GM21723 (cell line): ENCODE measurements around the gene S100A12.

Source experiments
- ATAC-seq: cut with Tn5 transposase; IDR thresholded peaks from one replicate; pipeline ENCODE4 v1.9.1; 2021; ENCODE audit warnings: mild to moderate bottlenecking, moderate library complexity; ENCODE audit not compliant: unreplicated experiment

S100A12 gene

GRCh38 chr1:153370146-153370545, 5.3 kb downstream of the S100A12 start:
- no peak for ATAC-seq

- ATAC-seq = no peak
These were observed 6.9 kb downstream of the S100A12 start for GRCh38 chr1:153368495-153368894.

- ATAC-seq = no peak
These were observed 8.3 kb downstream of the S100A12 start for GRCh38 chr1:153367090-153367489.

- no peak for ATAC-seq
These were observed 9.2 kb downstream of the S100A12 start for GRCh38 chr1:153366261-153366660.

GRCh38 chr1:153365696-153366095, 9.7 kb downstream of the S100A12 start:
- no peak for ATAC-seq

GRCh38 chr1:153364766-153365666, 10.4 kb downstream of the S100A12 start:
- ATAC-seq = no peak

- no peak for ATAC-seq
These were observed 11.3 kb downstream of the S100A12 start for GRCh38 chr1:153364156-153364555.

- ATAC-seq = no peak
These were observed 11.8 kb downstream of the S100A12 start for GRCh38 chr1:153363641-153364040.

- ATAC-seq = no peak
These were observed 13.1 kb downstream of the S100A12 start for GRCh38 chr1:153362187-153362775.

GRCh38 chr1:153361480-153362109, 13.8 kb downstream of the S100A12 start:
- no peak for ATAC-seq

- ATAC-seq = no peak
These were observed 14.6 kb downstream of the S100A12 start for GRCh38 chr1:153360592-153361479.

- ATAC-seq = no peak
These were observed 15.2 kb downstream of the S100A12 start for GRCh38 chr1:153360190-153360589.

- ATAC-seq = no peak
These were observed 16.2 kb downstream of the S100A12 start for GRCh38 chr1:153359241-153359640.

- no peak for ATAC-seq
These were observed 16.8 kb downstream of the S100A12 start for GRCh38 chr1:153358691-153358975.

- ATAC-seq = no peak
These were observed 17.3 kb downstream of the S100A12 start, which contains the start of gene S100A9 for GRCh38 chr1:153357853-153358690. S100A9 (plus strand) TSS chr1:153357854; CDS start chr1:153358284, 430 bp downstream.

- ATAC-seq = no peak
These were observed 18.2 kb downstream of the S100A12 start for GRCh38 chr1:153357076-153357852.

GRCh38 chr1:153356392-153357075, 18.9 kb downstream of the S100A12 start:
- ATAC-seq = no peak

GRCh38 chr1:153355445-153356071, 19.9 kb downstream of the S100A12 start:
- no peak for ATAC-seq
